Cardiac fibroblast (primary cell): ENCODE results near the gene CASP14.
A peak's percentile ranks its signal among the peaks of the same experiment; 100 is the strongest.
"Not testable (repeated sequence)": the region's sequence is repeated elsewhere in the genome, so short reads cannot be mapped to it uniquely, and the experiment has no call there.

Experiments used
- DNase-seq, 2 donors: peaks; one replicate each; pipeline versions ENCODE4 v3.0.0 to v3.0.0-alpha.2; 2010; ENCODE audit warnings: low read depth in 2 of 2
- H3K4me3 ChIP-seq, 2 donors: replicated peaks in 1 of 2; 1 replicate in 1 of 2; 2 replicates in 1 of 2; pipeline ENCODE4 v1.5.1; 2011; ENCODE audit warnings: low read depth in 2 of 2, low read length in 2 of 2, mild to moderate bottlenecking in 2 of 2, moderate library complexity in 1 of 2
- CTCF ChIP-seq: IDR thresholded peaks from one replicate; pipeline ENCODE4 v1.5.1; 2011; ENCODE audit warnings: low read depth, mild to moderate bottlenecking, low read length, inconsistent platforms

Gene CASP14

DNA sequence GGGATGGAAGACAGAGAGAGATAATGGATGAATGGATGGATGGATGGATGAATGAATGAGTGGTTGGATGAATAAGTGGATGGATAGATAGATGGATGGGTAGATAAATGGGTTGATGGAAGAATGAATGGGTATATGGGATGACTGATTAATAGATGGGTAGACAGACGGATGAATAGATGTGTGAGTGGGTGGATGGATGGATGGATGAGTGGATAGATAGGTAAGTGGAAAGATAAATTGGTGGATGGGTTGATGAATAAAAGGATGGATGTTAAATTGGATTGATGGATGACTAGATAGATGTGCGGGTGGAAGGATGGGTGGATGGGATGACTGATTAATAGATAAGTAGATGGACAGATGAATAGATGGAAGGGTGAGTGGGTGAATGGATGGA is 1.4 kb downstream of the CASP14 start:
- no peak overlapping the region for H3K4me3 ChIP-seq
- TF ChIP-seq CTCF = no peak

DNA sequence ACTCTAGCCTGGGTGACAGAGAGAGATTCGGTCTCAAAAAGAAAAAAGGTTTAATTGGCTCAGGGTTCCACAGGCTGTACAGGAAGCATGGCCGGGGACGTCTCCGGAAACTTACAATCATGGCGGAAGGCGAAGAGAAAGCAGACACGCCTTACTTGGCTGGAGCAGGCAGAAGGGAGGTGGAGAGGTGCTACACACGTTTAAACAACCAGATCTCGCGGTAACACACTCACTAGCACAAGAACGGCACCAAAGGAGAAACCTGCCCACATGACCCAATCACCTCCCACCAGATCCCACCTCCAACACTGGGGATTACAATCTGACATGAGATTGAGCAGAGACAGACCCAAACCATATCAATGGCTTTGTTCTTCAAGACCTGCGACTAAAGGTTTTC is 12.8 kb downstream of the CASP14 start:
- DNase-seq = no peak
- no peak overlapping the region for H3K4me3 ChIP-seq
- no peak for TF ChIP-seq CTCF

More for the DNA sequence above, 1.4 kb downstream of the CASP14 start:
- DNase-seq = no peak

GRCh38 chr19:15070386-15070785 is 21.1 kb downstream of the CASP14 start:
- DNase-seq, H3K4me3 ChIP-seq: not testable (repeated sequence)

DNA sequence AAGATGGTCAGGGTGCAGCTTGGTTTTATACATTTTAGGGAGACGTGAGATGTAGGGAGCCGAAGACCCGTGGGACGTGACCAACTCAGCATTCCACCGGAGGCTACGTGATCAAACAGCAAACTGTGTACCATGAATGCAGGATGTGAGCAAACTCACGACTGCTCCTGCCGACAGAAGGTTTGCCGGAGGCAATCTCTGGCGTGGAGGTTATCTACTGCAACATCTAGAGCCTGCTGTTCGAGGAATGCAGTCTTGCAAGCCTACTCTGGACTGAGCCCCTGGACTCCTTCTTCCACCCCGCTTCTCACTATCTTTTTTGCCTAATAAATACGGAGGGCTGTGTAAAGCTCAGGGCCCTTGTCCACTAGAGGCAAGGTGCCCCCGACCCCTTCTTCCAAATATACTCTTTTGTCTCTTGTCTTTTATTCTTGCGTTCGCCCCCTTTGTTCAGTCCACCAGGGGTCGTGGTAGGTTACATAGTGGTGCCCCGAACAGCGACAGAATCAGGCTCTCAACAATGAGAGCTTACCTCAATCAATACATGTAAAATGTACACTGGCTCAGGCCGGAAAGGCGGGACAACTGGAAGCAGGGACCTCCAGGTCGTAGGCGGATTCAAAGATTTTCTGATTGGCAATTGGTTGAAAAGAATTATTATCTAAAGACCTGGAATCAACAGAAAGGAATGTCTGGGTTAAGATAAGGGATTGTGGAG is 23.8 kb downstream of the CASP14 start:
- peak in 1 of 2 donors; percentile 2 for DNase-seq
- no peak for TF ChIP-seq CTCF
- H3K4me3 ChIP-seq = no peak overlapping the region

DNA sequence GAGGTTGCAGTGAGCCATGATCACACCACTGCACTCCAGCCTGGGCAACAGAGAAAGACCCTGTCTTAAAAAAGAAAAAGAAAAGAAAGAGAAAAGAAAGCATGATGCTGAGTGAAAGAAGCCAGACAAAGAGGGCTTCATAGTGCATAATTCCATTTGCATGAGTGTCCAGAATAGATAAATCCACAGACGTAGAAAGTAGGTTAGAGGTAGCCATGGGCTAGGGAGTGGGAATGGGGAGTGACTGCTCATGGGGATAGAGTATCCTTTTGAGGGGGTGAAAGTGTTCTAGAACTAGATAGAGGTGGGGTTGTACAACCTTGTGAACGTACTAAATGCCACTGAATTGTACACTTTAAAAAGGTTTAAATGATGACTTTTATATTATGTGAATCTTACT is 25.1 kb downstream of the CASP14 start:
- H3K4me3 ChIP-seq = no peak overlapping the region
- DNase-seq = no peak
- TF ChIP-seq CTCF = no peak

DNA sequence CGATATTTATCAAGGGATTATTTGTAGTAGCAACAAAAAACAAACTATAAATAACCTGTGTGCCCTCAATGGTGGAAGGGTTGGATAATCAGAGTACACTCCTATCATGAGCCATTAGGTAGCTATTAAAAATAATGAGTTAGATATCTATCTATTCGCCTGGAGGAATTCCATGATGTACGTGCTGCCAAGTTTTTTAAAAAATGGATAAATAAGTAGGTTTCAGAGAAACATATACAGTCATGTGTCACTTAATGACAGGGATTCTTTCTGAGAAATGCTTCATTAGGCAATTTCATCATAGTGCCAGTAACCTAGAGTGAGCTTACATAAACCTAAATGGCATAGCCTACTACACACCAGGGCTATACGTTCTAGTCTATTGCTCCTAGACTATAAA is 26.5 kb downstream of the CASP14 start:
- TF ChIP-seq CTCF = no peak
- no peak overlapping the region for H3K4me3 ChIP-seq
- DNase-seq = no peak

- DNase-seq, H3K4me3 ChIP-seq: not testable (repeated sequence)
Observed at GRCh38 chr19:15080002-15080401, 30.7 kb downstream of the CASP14 start.

- H3K4me3 ChIP-seq = no peak within 1 kb of the TSS
- TF ChIP-seq CTCF = no peak
- DNase-seq = no peak
Observed at GRCh38 chr19:15081911-15082310, 32.6 kb downstream of the CASP14 start, which contains the start of gene OR1I1. Gene OR1I1 (plus strand): TSS chr19:15082211. CDS start chr19:15087066, 4,855 bp downstream.
